Measurements from ENCODE around the gene PAQR8.

Gene PAQR8

GRCh38 chr6:52435345-52435744 lies 73.4 kb downstream of the PAQR8 start:
- no peak for TF ChIP-seq CTCF (IDR thresholded peaks at IDR 0.05; ENCODE audit: low read depth, low read length)
- DNase-seq (ENCODE audit: extremely low read depth, low read depth), result no peak

GRCh38 chr6:52438926-52439325 lies 77.0 kb downstream of the PAQR8 start:
- no peak for TF ChIP-seq CTCF (IDR thresholded peaks at IDR 0.05; ENCODE audit: low read depth, low read length)
- no peak for DNase-seq (ENCODE audit: extremely low read depth, low read depth)

GRCh38 chr6:52454556-52454955 lies 92.6 kb downstream of the PAQR8 start:
- no peak for TF ChIP-seq CTCF (IDR thresholded peaks at IDR 0.05; ENCODE audit: low read depth, low read length)
- DNase-seq (ENCODE audit: extremely low read depth, low read depth), result no peak

GRCh38 chr6:52457096-52457495 lies 95.1 kb downstream of the PAQR8 start:
- no peak for DNase-seq (ENCODE audit: extremely low read depth, low read depth)
- TF ChIP-seq CTCF (IDR thresholded peaks at IDR 0.05; ENCODE audit: low read depth, low read length), result no peak
